ENCODE data around the gene MAPT.
A peak's percentile ranks its signal among the peaks of the same experiment; 100 is the strongest.

Gene MAPT

DNA sequence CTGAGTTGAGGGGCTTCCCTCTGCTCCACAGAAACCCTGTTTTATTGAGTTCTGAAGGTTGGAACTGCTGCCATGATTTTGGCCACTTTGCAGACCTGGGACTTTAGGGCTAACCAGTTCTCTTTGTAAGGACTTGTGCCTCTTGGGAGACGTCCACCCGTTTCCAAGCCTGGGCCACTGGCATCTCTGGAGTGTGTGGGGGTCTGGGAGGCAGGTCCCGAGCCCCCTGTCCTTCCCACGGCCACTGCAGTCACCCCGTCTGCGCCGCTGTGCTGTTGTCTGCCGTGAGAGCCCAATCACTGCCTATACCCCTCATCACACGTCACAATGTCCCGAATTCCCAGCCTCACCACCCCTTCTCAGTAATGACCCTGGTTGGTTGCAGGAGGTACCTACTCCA is 130.7 kb downstream of the MAPT start:
- Histone ChIP-seq H3K9ac (ENCODE audit: low read depth, low read length) (no peak overlapping the region), H3K36me3 (ENCODE audit: insufficient read depth, low read depth, low read length) (peaks cover 36% of the 10 kb centered on the region; the same call in 1 of the 2 replicates), H3K4me1 (ENCODE audit: insufficient read depth, low read length) (peaks cover 16% of the 10 kb centered on the region), H3K27ac (ENCODE audit: low read length) (no peak overlapping the region), H3K9me3 (ENCODE audit: insufficient read depth, low read depth, low read length) (no peaks in the 10 kb centered on the region), H3K27me3 (ENCODE audit: insufficient read depth, low read length) (no peaks in the 10 kb centered on the region), H3K4me3 (ENCODE audit: low read length) (no peak overlapping the region)

DNA sequence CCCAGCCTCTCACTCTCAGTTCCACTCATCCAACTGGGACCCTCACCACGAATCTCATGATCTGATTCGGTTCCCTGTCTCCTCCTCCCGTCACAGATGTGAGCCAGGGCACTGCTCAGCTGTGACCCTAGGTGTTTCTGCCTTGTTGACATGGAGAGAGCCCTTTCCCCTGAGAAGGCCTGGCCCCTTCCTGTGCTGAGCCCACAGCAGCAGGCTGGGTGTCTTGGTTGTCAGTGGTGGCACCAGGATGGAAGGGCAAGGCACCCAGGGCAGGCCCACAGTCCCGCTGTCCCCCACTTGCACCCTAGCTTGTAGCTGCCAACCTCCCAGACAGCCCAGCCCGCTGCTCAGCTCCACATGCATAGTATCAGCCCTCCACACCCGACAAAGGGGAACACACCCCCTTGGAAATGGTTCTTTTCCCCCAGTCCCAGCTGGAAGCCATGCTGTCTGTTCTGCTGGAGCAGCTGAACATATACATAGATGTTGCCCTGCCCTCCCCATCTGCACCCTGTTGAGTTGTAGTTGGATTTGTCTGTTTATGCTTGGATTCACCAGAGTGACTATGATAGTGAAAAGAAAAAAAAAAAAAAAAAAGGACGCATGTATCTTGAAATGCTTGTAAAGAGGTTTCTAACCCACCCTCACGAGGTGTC is 131.3 kb downstream of the MAPT start:
- Histone ChIP-seq H3K9ac (ENCODE audit: low read depth, low read length) (no peak overlapping the region), H3K36me3 (ENCODE audit: insufficient read depth, low read depth, low read length) (peaks cover 42% of the 10 kb centered on the region), H3K27ac (ENCODE audit: low read length) (no peak overlapping the region), H3K9me3 (ENCODE audit: insufficient read depth, low read depth, low read length) (no peaks in the 10 kb centered on the region), H3K4me3 (ENCODE audit: low read length) (no peak overlapping the region), H3K27me3 (ENCODE audit: insufficient read depth, low read length) (no peaks in the 10 kb centered on the region), H3K4me1 (ENCODE audit: insufficient read depth, low read length) (peaks cover 16% of the 10 kb centered on the region)

DNA sequence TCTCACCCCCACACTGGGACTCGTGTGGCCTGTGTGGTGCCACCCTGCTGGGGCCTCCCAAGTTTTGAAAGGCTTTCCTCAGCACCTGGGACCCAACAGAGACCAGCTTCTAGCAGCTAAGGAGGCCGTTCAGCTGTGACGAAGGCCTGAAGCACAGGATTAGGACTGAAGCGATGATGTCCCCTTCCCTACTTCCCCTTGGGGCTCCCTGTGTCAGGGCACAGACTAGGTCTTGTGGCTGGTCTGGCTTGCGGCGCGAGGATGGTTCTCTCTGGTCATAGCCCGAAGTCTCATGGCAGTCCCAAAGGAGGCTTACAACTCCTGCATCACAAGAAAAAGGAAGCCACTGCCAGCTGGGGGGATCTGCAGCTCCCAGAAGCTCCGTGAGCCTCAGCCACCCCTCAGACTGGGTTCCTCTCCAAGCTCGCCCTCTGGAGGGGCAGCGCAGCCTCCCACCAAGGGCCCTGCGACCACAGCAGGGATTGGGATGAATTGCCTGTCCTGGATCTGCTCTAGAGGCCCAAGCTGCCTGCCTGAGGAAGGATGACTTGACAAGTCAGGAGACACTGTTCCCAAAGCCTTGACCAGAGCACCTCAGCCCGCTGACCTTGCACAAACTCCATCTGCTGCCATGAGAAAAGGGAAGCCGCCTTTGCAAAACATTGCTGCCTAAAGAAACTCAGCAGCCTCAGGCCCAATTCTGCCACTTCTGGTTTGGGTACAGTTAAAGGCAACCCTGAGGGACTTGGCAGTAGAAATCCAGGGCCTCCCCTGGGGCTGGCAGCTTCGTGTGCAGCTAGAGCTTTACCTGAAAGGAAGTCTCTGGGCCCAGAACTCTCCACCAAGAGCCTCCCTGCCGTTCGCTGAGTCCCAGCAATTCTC is 132.1 kb downstream of the MAPT start:
- Histone ChIP-seq H3K36me3 (ENCODE audit: insufficient read depth, low read depth, low read length) (peaks cover 49% of the 10 kb centered on the region), H3K4me3 (ENCODE audit: low read length) (no peak overlapping the region), H3K27ac (ENCODE audit: low read length) (no peak overlapping the region), H3K4me1 (ENCODE audit: insufficient read depth, low read length) (peaks cover 16% of the 10 kb centered on the region), H3K9ac (ENCODE audit: low read depth, low read length) (no peak overlapping the region), H3K27me3 (ENCODE audit: insufficient read depth, low read length) (no peaks in the 10 kb centered on the region), H3K9me3 (ENCODE audit: insufficient read depth, low read depth, low read length) (no peaks in the 10 kb centered on the region)

DNA sequence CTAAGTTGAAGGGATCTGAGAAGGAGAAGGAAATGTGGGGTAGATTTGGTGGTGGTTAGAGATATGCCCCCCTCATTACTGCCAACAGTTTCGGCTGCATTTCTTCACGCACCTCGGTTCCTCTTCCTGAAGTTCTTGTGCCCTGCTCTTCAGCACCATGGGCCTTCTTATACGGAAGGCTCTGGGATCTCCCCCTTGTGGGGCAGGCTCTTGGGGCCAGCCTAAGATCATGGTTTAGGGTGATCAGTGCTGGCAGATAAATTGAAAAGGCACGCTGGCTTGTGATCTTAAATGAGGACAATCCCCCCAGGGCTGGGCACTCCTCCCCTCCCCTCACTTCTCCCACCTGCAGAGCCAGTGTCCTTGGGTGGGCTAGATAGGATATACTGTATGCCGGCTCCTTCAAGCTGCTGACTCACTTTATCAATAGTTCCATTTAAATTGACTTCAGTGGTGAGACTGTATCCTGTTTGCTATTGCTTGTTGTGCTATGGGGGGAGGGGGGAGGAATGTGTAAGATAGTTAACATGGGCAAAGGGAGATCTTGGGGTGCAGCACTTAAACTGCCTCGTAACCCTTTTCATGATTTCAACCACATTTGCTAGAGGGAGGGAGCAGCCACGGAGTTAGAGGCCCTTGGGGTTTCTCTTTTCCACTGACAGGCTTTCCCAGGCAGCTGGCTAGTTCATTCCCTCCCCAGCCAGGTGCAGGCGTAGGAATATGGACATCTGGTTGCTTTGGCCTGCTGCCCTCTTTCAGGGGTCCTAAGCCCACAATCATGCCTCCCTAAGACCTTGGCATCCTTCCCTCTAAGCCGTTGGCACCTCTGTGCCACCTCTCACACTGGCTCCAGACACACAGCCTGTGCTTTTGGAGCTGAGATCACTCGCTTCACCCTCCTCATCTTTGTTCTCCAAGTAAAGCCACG is 133.0 kb downstream of the MAPT start:
- Histone ChIP-seq H3K4me1 (ENCODE audit: insufficient read depth, low read length) (peaks cover 16% of the 10 kb centered on the region), H3K4me3 (ENCODE audit: low read length) (no peak overlapping the region), H3K27ac (ENCODE audit: low read length) (peak overlapping the region; percentile 10), H3K27me3 (ENCODE audit: insufficient read depth, low read length) (no peaks in the 10 kb centered on the region), H3K9ac (ENCODE audit: low read depth, low read length) (no peak overlapping the region), H3K36me3 (ENCODE audit: insufficient read depth, low read depth, low read length) (peaks cover 58% of the 10 kb centered on the region), H3K9me3 (ENCODE audit: insufficient read depth, low read depth, low read length) (no peaks in the 10 kb centered on the region)

DNA sequence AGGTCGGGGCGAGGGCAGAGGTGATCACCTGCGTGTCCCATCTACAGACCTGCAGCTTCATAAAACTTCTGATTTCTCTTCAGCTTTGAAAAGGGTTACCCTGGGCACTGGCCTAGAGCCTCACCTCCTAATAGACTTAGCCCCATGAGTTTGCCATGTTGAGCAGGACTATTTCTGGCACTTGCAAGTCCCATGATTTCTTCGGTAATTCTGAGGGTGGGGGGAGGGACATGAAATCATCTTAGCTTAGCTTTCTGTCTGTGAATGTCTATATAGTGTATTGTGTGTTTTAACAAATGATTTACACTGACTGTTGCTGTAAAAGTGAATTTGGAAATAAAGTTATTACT is 133.6 kb downstream of the MAPT start:
- Histone ChIP-seq H3K27ac (ENCODE audit: low read length) (no peak overlapping the region), H3K4me3 (ENCODE audit: low read length) (no peak overlapping the region), H3K9ac (ENCODE audit: low read depth, low read length) (no peak overlapping the region), H3K9me3 (ENCODE audit: insufficient read depth, low read depth, low read length) (no peaks in the 10 kb centered on the region), H3K36me3 (ENCODE audit: insufficient read depth, low read depth, low read length) (peaks cover 65% of the 10 kb centered on the region), H3K4me1 (ENCODE audit: insufficient read depth, low read length) (peaks cover 16% of the 10 kb centered on the region), H3K27me3 (ENCODE audit: insufficient read depth, low read length) (no peaks in the 10 kb centered on the region)

DNA sequence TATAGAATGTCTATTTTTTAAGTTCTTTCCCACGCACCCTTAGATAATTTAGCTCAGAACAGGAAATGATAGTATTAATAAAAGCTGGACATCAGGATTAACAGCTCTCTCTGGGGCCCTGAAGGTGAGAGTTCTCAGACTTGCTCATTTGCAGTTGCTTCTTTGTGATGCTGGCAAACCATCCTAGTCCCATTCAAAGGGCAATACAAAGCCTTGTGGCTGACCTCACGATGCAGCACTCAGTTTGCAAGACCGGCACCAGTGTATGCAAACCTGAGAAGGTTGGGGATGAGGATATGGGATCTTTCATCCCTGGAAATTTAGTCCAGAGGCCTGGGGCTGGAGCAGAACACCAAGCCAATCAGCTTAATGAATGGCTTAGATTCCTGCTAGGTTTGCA is 134.0 kb downstream of the MAPT start:
- H3K27ac ChIP-seq (ENCODE audit: low read length), result no peak overlapping the region
- no peak overlapping the region for H3K4me3 ChIP-seq (ENCODE audit: low read length)
- no peak overlapping the region for H3K9ac ChIP-seq (ENCODE audit: low read depth, low read length)
- H3K27me3 ChIP-seq (ENCODE audit: insufficient read depth, low read length), result no peaks in the 10 kb centered on the region
- peaks cover 66% of the 10 kb centered on the region for H3K36me3 ChIP-seq (ENCODE audit: insufficient read depth, low read depth, low read length)
- peaks cover 16% of the 10 kb centered on the region for H3K4me1 ChIP-seq (ENCODE audit: insufficient read depth, low read length)
- no peaks in the 10 kb centered on the region for H3K9me3 ChIP-seq (ENCODE audit: insufficient read depth, low read depth, low read length)

DNA sequence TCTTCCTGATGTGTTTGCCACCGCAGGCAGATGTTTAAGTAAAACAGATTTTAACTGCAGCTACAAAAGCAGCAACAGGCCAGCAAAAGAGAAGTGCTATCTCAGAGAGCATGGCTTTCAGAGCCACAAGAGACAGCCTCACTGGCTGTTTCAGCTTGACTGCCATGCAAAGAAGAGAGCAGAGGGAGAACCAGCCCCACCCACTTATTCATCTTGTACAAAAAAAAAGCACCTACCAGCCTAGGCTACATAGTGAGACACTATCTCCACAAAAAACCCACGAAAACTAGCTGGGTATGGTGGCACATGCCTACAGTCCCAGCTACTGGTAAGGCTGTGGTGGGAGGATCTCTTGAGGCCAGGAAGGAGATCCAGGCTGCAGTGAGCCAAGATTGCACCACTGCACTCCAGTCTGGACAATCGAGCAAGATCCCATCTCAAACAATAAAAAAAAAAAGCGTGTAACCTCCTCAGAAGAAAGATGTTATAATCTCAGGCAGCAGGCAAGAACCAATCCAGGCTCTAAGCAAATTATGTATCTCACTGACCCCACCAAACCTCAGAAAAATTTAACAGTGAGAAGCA is 134.7 kb downstream of the MAPT start:
- peaks cover 16% of the 10 kb centered on the region for H3K4me1 ChIP-seq (ENCODE audit: insufficient read depth, low read length)
- no peak overlapping the region for H3K9ac ChIP-seq (ENCODE audit: low read depth, low read length)
- peaks cover 73% of the 10 kb centered on the region for H3K36me3 ChIP-seq (ENCODE audit: insufficient read depth, low read depth, low read length)
- no peaks in the 10 kb centered on the region for H3K9me3 ChIP-seq (ENCODE audit: insufficient read depth, low read depth, low read length)
- H3K27me3 ChIP-seq (ENCODE audit: insufficient read depth, low read length), result no peaks in the 10 kb centered on the region
- no peak overlapping the region for H3K4me3 ChIP-seq (ENCODE audit: low read length)
- H3K27ac ChIP-seq (ENCODE audit: low read length), result no peak overlapping the region

DNA sequence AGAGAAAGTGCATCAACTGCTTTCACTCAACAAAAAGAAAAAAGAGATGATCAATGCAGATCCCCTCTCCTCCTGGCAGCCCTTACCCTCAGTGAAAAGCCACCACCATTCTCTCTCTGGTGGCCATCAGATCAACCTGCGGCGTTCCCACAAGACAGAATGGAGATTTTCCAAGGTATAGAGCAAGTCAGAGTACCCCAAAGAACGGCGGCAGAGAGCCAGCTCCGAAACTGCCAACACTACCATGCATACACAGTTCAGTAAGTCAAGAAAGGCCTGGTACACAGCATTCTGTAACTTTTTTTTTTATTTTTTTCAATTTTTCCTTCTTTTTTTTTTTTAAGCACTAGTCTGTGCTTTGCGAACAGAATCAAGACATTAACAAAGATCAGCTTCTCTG is 135.3 kb downstream of the MAPT start:
- no peaks in the 10 kb centered on the region for H3K27me3 ChIP-seq (ENCODE audit: insufficient read depth, low read length)
- no peak overlapping the region for H3K27ac ChIP-seq (ENCODE audit: low read length)
- H3K9ac ChIP-seq (ENCODE audit: low read depth, low read length), result no peak overlapping the region
- no peak overlapping the region for H3K4me3 ChIP-seq (ENCODE audit: low read length)
- no peaks in the 10 kb centered on the region for H3K9me3 ChIP-seq (ENCODE audit: insufficient read depth, low read depth, low read length)
- peaks cover 16% of the 10 kb centered on the region for H3K4me1 ChIP-seq (ENCODE audit: insufficient read depth, low read length)
- H3K36me3 ChIP-seq (ENCODE audit: insufficient read depth, low read depth, low read length), result peaks cover 78% of the 10 kb centered on the region

DNA sequence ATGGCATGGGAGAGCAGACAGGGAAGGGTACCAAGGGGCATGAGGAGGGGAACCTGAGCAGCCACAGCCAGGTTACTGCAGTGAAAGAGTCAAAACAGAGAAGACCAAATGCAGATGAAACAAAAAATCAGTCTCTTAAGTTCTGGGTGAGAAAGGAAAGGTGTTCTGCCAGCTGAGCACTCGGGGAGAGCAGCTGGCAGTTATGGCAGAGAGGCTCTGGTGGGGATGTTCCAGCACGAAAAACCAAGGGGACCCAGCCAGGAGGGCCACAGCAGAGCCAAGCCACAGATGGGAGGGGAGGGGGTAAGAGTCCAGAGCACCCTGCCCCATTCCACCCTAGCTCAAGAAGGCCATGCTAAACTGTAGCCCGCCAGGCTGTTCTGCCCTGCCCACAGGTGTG is 136.4 kb downstream of the MAPT start:
- H3K4me3 ChIP-seq (ENCODE audit: low read length), result no peak overlapping the region
- no peaks in the 10 kb centered on the region for H3K9me3 ChIP-seq (ENCODE audit: insufficient read depth, low read depth, low read length)
- peaks cover 89% of the 10 kb centered on the region for H3K36me3 ChIP-seq (ENCODE audit: insufficient read depth, low read depth, low read length)
- peaks cover 16% of the 10 kb centered on the region for H3K4me1 ChIP-seq (ENCODE audit: insufficient read depth, low read length)
- H3K27ac ChIP-seq (ENCODE audit: low read length), result no peak overlapping the region
- no peak overlapping the region for H3K9ac ChIP-seq (ENCODE audit: low read depth, low read length)
- no peaks in the 10 kb centered on the region for H3K27me3 ChIP-seq (ENCODE audit: insufficient read depth, low read length)

DNA sequence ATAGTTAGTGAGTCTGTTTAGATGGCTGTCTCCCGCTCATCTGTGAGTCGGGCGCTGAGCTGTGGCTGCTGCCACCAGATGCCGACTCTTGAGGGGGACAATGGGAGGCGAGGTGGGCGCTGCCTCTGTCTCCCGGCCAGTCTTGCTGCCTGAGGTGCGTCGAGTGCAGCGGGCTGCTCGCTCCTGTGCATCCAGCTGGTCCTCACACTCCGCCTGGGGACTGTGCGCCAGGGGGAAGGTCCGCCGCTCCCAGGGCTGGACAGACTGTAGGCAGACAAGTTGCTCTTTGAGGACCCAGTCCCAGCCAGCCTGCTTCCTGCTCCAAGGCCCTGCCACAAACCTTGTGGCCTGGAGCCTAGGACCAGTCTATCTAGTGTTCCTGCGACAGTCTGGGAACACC is 137.1 kb downstream of the MAPT start:
- Histone ChIP-seq H3K9ac (ENCODE audit: low read depth, low read length) (no peak overlapping the region), H3K27me3 (ENCODE audit: insufficient read depth, low read length) (no peaks in the 10 kb centered on the region), H3K36me3 (ENCODE audit: insufficient read depth, low read depth, low read length) (peaks cover 96% of the 10 kb centered on the region), H3K27ac (ENCODE audit: low read length) (no peak overlapping the region), H3K4me3 (ENCODE audit: low read length) (no peak overlapping the region), H3K4me1 (ENCODE audit: insufficient read depth, low read length) (peaks cover 16% of the 10 kb centered on the region), H3K9me3 (ENCODE audit: insufficient read depth, low read depth, low read length) (no peaks in the 10 kb centered on the region)

DNA sequence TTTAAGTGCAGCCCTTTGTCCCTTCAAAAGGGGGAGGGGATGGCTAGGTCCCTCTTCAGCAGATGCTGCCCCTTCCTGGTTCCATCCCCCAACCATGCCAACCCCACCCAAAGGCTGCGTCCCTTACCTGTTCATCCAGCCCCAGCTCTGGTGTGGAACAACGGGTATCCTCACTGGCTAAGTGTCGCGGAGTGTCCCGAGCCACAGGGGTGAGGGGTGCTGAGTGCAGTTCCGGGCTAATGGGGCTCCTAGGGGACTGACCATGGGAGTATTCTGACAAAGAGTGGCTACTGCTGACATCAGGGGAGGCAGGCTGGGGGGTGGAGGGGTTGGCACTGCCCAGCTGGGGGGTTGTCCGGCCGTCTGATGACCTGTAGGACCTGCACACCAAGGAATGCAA is 137.6 kb downstream of the MAPT start:
- H3K9me3 ChIP-seq (ENCODE audit: insufficient read depth, low read depth, low read length), result no peaks in the 10 kb centered on the region
- no peak overlapping the region for H3K9ac ChIP-seq (ENCODE audit: low read depth, low read length)
- no peak overlapping the region for H3K4me3 ChIP-seq (ENCODE audit: low read length)
- H3K27me3 ChIP-seq (ENCODE audit: insufficient read depth, low read length), result no peaks in the 10 kb centered on the region
- H3K36me3 ChIP-seq (ENCODE audit: insufficient read depth, low read depth, low read length), result peaks cover 97% of the 10 kb centered on the region
- no peak overlapping the region for H3K27ac ChIP-seq (ENCODE audit: low read length)
- peaks cover 16% of the 10 kb centered on the region for H3K4me1 ChIP-seq (ENCODE audit: insufficient read depth, low read length)

Measured in iPS-20b (cell line).